Adrenal gland (tissue), 5 donors: ENCODE results near the gene DOCK4.

Source experiments
- CTCF ChIP-seq, 6 experiments: fragments of 450-650 bp in 4 of 6; fragments of 200-600 bp in 2 of 6; sonication (generic) in 1 of 6; IDR thresholded peaks; 1 replicate in 5 of 6; 2 replicates in 1 of 6; pipeline versions ENCODE4 v1.5.1 to v1.8.0; 2016 to 2021; ENCODE audit warnings: antibody characterized with exemption in 6 of 6, mild to moderate bottlenecking in 2 of 6, moderate library complexity in 1 of 6
- POLR2A ChIP-seq, 2 donors: fragments of 450-650 bp; IDR thresholded peaks; one replicate each; pipeline ENCODE4 v1.6.1; 2017; ENCODE audit warnings: antibody characterized with exemption in 2 of 2, mild to moderate bottlenecking in 2 of 2, moderate library complexity in 1 of 2
- donor health status: DM: no; HTN: no; CAD: no.

GRCh38 chr7:111785076-111785475, 421.1 kb downstream of the DOCK4 start:
- TF ChIP-seq POLR2A (IDR thresholded peaks at IDR 0.05) (no peak), CTCF (IDR thresholded peaks at IDR 0.05) (no peak)
